Esophagus muscularis mucosa (tissue), 4 donors: Measurements from ENCODE around the gene MAVS.

ENCODE experiments used
- CTCF ChIP-seq, 3 experiments: fragments of 200-600 bp in 2 of 3; fragments of 450-650 bp in 1 of 3; sonication (generic) in 2 of 3; IDR thresholded peaks; one replicate each; pipeline ENCODE4 v1.5.1; 2017 to 2019; ENCODE audit warnings: antibody characterized with exemption in 3 of 3, mild to moderate bottlenecking in 2 of 3, moderate library complexity in 1 of 3
- EP300 ChIP-seq: sonication (generic); formaldehyde crosslinking; IDR thresholded peaks from one replicate; pipeline ENCODE4 v1.6.1; 2017; ENCODE audit warnings: antibody characterized with exemption
- POLR2AphosphoS5 ChIP-seq, 2 donors: sonication (generic); formaldehyde crosslinking; IDR thresholded peaks; one replicate each; pipeline ENCODE4 v1.6.1; 2017; ENCODE audit warnings: antibody characterized with exemption in 2 of 2

GRCh38 chr20:3904224-3904623 lies 57.6 kb downstream of the MAVS start:
- TF ChIP-seq POLR2AphosphoS5 (IDR thresholded peaks at IDR 0.05) (no peak), CTCF (IDR thresholded peaks at IDR 0.05) (no peak), EP300 (no peak)
